Immature natural killer cell (primary cell): ENCODE measurements around the gene NAALADL1. TPM values are rescaled to one million over a fixed set of nuclear protein-coding genes. Genes with fewer than 3 reads are reported as not detected.

Source experiments
- DNase-seq, 3 donors: peaks; one replicate each; pipeline ENCODE4 v3.0.0; 2022; ENCODE audit warnings: mixed read lengths in 1 of 3
- H3K27ac Mint-ChIP-seq, 6 donors: one replicate each; pipeline ENCODE4 v1.8.0; 2020; ENCODE audit warnings: mixed read lengths in 6 of 6, mild to moderate bottlenecking in 5 of 6, inconsistent platforms in 4 of 6, moderate library complexity in 3 of 6
- H3K27me3 Mint-ChIP-seq, 3 donors: one replicate each; pipeline ENCODE4 v1.8.0; 2020 to 2021; ENCODE audit warnings: low read depth in 3 of 3, mild to moderate bottlenecking in 3 of 3, mixed read lengths in 3 of 3, moderate library complexity in 3 of 3, inconsistent platforms in 1 of 3
- H3K36me3 Mint-ChIP-seq, 3 donors: one replicate each; pipeline ENCODE4 v1.8.0; 2020; ENCODE audit warnings: mixed read lengths in 3 of 3, inconsistent platforms in 2 of 3, mild to moderate bottlenecking in 2 of 3
- H3K4me1 Mint-ChIP-seq, 2 donors: one replicate each; pipeline ENCODE4 v1.8.0; 2020; ENCODE audit warnings: inconsistent platforms in 2 of 2, mild to moderate bottlenecking in 2 of 2, mixed read lengths in 2 of 2, moderate library complexity in 1 of 2
- H3K4me3 Mint-ChIP-seq, 5 donors: one replicate each; pipeline ENCODE4 v1.8.0; 2020; ENCODE audit warnings: mild to moderate bottlenecking in 5 of 5, mixed read lengths in 5 of 5, inconsistent platforms in 3 of 5, moderate library complexity in 3 of 5
- H3K9me3 Mint-ChIP-seq, 6 donors: one replicate each; pipeline ENCODE4 v1.8.0; 2020; ENCODE audit warnings: mild to moderate bottlenecking in 6 of 6, mixed read lengths in 6 of 6, inconsistent platforms in 4 of 6, moderate library complexity in 3 of 6
- polyA plus RNA-seq, 3 donors: library from polyadenylated mRNA; unstranded; fragments of 300-500 nt; fragmentation: Illumina TruSeq; gene quantifications; one replicate each; pipeline ENCODE4 v1.2.3, GENCODE V29; 2021

Gene NAALADL1
- polyA plus RNA-seq, 3 donors from 2014 or later, result 64.4 to 103 (median 88.7) TPM

GRCh38 chr11:65055538-65055937 lies 2.8 kb downstream of the NAALADL1 start:
- no peak for DNase-seq
- no peaks in the 10 kb centered on the region for H3K9me3 Mint-ChIP-seq
- H3K36me3 Mint-ChIP-seq, result no peaks in the 10 kb centered on the region
- H3K27me3 Mint-ChIP-seq, result peaks cover 0 to 4% (median 3%) of the 10 kb centered on the region in 3 donors
- no peak overlapping the region for H3K27ac Mint-ChIP-seq
- no peaks in the 10 kb centered on the region for H3K4me1 Mint-ChIP-seq
- no peak overlapping the region for H3K4me3 Mint-ChIP-seq

DNA sequence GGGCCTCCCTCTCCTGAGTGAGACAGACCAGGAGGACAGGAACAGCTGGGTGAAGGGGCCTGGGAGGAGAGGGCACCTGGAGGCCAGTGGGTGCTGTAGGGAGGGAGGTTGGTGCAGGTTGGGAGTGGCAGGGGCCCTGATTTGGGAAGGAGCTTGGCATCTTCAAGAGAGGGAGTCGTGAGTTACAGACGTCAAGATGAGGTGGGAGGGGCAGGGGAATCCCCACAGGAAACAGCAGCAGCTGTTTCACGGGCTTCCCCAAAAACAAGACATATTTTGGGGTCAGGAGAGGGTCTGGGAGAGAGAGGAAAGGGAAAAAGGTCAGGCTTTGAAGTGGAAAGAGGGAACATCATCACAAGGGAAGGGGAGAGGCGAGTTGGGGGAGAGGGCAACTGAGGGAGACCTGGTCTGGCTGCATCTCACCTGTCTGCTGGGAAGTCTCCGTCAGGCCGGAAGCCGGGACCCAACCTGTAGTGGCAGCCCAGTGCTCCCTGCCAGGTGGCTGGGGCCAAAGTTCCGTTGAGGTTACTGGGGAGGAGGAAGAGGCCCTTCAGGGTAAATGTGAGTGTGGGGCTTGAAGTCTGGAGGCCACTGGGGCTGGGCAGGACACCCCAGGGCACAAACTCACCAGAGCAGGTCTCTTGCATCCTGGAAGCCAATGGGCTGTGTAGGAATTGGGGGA lies 4.4 kb downstream of the NAALADL1 start:
- no peak for DNase-seq
- Mint-ChIP-seq H3K27me3 (peaks cover 0 to 4% (median 3%) of the 10 kb centered on the region in 3 donors), H3K4me3 (no peak overlapping the region), H3K36me3 (no peaks in the 10 kb centered on the region), H3K4me1 (no peaks in the 10 kb centered on the region), H3K9me3 (no peaks in the 10 kb centered on the region), H3K27ac (peak overlapping the region in 2 of 6 donors; percentile 30 to 73)

DNA sequence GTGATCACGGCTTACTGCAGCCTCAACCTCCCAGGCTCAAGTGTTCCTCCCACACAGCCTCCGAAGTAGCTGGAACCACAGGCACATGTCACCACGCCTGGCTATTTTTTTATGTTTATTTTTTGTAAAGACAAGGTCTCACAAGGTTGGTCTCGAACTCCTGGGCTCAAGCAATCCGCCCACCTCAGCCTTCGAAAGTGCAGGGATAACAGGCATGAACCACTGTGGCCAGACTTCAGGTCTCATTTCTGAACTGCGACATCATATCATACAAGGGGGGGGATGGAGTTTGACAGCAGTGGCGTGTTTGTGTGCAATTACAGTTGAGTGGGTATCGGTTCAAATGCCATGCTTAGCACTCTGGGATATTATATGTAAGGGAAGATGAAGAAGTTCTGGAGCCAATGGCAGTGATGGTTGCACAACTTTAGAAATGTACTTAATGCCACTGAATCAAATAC lies 6.9 kb downstream of the NAALADL1 start:
- no peak overlapping the region for H3K27ac Mint-ChIP-seq
- H3K36me3 Mint-ChIP-seq, result no peaks in the 10 kb centered on the region
- peaks cover 19 to 20% of the 10 kb centered on the region in 2 donors for H3K4me1 Mint-ChIP-seq
- no peaks in the 10 kb centered on the region for H3K9me3 Mint-ChIP-seq
- no peak for DNase-seq
- H3K27me3 Mint-ChIP-seq, result peaks cover 3 to 7% (median 4%) of the 10 kb centered on the region in 3 donors
- no peak overlapping the region for H3K4me3 Mint-ChIP-seq

GRCh38 chr11:65047581-65048422 lies 10.6 kb downstream of the NAALADL1 start:
- Mint-ChIP-seq H3K4me1 (peaks cover 22 to 24% of the 10 kb centered on the region in 2 donors), H3K36me3 (peaks cover 0 to 4% (median 0%) of the 10 kb centered on the region in 3 donors), H3K27me3 (peaks cover 0 to 6% (median 3%) of the 10 kb centered on the region in 3 donors), H3K9me3 (no peaks in the 10 kb centered on the region), H3K27ac (peak overlapping the region; percentile 68 to 94 (median 88)), H3K4me3 (peak overlapping the region; percentile 85 to 98 (median 96))
- DNase-seq, result peak; percentile 25 to 36 (median 33)

- no peak for DNase-seq
- Mint-ChIP-seq H3K9me3 (no peaks in the 10 kb centered on the region), H3K27ac (no peak overlapping the region), H3K27me3 (peaks cover 0 to 6% (median 3%) of the 10 kb centered on the region in 3 donors), H3K4me3 (no peak overlapping the region), H3K4me1 (peaks cover 33 to 34% of the 10 kb centered on the region in 2 donors), H3K36me3 (peaks cover 0 to 4% (median 0%) of the 10 kb centered on the region in 3 donors)
These were observed 12.6 kb downstream of the NAALADL1 start for GRCh38 chr11:65045728-65046127.

DNA sequence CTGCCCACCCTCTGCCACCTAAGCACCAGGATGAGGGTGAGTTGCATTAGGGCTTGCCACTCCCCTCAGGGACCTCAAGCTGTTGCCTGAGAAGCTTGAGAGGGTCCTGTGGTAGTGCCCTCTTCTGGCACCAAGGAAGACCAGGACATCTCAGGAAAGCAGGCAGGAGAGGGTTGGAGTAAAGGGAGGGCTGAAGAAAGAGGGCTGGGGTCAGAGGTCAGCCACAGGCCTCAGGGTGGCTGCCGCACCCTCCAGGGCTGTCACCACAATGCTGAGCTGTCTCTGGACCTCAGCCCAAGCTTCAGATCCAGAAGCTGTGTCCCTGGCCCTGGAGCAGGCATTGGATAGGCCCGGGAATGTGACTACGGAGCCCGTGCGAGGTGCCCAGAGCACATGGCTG lies 13.3 kb downstream of the NAALADL1 start:
- Mint-ChIP-seq H3K9me3 (no peaks in the 10 kb centered on the region), H3K4me1 (peaks cover 37 to 38% of the 10 kb centered on the region in 2 donors), H3K27ac (no peak overlapping the region), H3K36me3 (peaks cover 0 to 4% (median 0%) of the 10 kb centered on the region in 3 donors), H3K4me3 (no peak overlapping the region), H3K27me3 (peaks cover 0 to 6% (median 3%) of the 10 kb centered on the region in 3 donors)
- no peak for DNase-seq

DNA sequence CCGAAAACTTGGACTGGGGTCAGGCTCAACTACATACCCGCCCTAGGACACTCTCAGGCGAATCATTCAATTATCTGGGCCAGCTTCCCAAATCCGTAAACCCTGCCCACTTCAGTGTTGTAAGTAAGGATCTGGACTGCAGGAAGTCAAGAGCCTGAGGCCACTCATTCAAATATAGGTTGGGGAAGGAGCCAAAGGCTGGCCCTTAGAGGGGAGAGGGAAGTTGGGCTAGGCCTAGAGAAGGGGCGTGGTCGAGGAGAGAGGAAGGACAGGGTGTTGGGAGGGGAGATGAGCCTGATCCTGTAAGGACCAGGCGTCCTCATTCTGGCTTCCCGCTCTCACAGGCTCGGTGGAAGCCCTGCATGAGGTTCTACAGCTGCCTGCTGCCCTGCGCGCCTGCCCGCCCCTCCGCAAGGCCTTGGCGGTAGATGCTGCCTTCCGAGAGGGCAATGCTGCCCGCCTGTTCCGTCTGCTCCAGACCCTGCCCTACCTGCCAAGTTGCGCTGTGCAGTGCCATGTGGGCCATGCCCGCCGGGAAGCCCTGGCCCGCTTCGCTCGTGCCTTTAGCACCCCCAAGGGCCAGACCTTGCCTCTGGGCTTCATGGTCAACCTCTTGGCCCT lies 14.4 kb downstream of the NAALADL1 start:
- Mint-ChIP-seq H3K4me3 (peak overlapping the region in 2 of 5 donors; percentile 32 to 36), H3K27ac (no peak overlapping the region), H3K27me3 (peaks cover 0 to 9% (median 4%) of the 10 kb centered on the region in 3 donors), H3K9me3 (no peaks in the 10 kb centered on the region), H3K4me1 (peaks cover 37 to 38% of the 10 kb centered on the region in 2 donors), H3K36me3 (peaks cover 0 to 4% (median 0%) of the 10 kb centered on the region in 3 donors)
- no peak for DNase-seq

DNA sequence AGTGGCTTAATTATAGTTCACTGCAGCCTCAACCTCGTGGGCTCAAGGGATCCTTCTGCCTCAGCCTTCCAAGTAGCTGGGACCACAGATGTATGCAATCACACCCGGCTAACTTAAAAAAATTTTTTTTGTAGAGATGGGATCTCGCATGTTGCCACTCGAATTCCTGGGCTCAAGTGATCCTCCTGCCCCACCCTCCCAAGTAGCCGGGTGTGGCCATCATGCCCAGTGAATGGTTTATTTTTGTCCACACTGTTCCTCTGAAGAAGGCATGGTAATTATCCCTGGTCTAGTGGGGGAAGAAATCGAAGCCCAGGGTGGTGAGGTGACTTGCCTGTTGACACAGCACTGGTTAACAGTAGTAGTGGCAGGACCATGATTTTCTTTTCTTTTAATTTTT lies 15.5 kb downstream of the NAALADL1 start:
- Mint-ChIP-seq H3K9me3 (no peaks in the 10 kb centered on the region), H3K27me3 (peaks cover 0 to 11% (median 4%) of the 10 kb centered on the region in 3 donors), H3K36me3 (peaks cover 0 to 4% (median 2%) of the 10 kb centered on the region in 3 donors), H3K27ac (no peak overlapping the region), H3K4me3 (peak overlapping the region; percentile 74 to 90 (median 84)), H3K4me1 (peaks cover 32 to 33% of the 10 kb centered on the region in 2 donors)
- DNase-seq, result no peak

DNA sequence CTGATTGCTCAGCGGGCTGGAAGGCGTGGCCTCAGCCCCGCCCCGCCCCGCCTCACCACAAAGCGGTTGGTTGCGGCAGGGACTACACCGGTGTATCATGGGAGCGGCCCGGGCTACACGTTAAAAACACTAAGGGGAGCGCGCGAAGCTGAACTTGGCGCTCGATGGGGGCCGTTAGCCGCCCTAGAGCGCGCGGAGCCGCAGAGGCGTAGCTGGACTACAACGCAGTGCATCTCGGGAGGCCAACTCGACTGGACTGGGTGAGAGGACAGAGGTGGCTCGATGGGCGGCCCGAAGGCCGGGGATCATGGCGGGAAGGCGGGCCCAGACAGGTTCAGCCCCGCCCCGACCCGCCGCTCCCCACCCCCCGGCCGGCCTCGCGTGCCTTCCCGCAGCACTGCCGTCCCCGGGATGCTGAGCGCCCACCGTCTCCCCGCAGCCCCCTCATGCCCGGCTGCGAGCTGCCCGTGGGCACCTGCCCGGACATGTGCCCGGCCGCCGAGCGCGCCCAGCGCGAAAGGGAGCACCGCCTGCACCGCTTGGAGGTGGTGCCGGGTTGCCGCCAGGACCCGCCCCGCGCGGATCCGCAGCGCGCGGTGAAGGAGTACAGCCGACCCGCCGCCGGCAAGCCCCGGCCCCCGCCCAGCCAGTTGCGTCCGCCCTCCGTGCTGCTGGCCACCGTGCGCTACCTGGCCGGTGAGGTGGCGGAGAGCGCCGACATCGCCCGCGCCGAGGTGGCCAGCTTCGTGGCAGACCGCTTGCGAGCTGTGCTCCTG lies 17.3 kb downstream of the NAALADL1 start, which contains the start of gene SAC3D1:
Gene SAC3D1 (plus strand): TSS at position 364 of the 776 bp plus-strand sequence. CDS start 83 bp downstream, at position 447.
- Mint-ChIP-seq H3K9me3 (no peaks in the 10 kb centered on the region), H3K27me3 (peaks cover 0 to 7% (median 1%) of the 10 kb centered on the region in 3 donors), H3K4me1 (peaks cover 14 to 16% of the 10 kb centered on the region in 2 donors), H3K36me3 (peaks cover 0 to 5% (median 4%) of the 10 kb centered on the region in 3 donors), H3K4me3 (peak within 1 kb of the TSS; percentile 90 to 95 (median 92)), H3K27ac (peak within 1 kb of the TSS; percentile 67 to 93 (median 89))
- peak; percentile 83 to 87 (median 87) for DNase-seq

DNA sequence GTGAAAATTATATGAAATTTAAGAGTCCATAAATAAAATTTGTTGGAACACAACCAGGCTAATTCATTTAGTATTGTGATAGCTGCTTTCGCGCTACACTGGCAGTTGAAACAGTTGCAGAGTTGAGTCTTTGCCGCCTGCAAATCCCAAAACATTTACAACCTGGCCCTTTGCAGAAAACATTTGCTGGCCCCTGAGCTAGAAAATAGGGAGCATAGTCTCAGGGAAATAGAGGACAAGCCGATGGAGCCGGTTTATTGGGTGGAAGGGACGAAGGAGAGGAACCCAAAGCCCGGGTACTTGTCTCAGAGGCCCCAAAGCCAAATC lies 17.9 kb downstream of the NAALADL1 start:
- no peak for DNase-seq
- H3K4me1 Mint-ChIP-seq, result peaks cover 13 to 16% of the 10 kb centered on the region in 2 donors
- peaks cover 0 to 7% (median 1%) of the 10 kb centered on the region in 3 donors for H3K27me3 Mint-ChIP-seq
- H3K36me3 Mint-ChIP-seq, result peaks cover 0 to 5% (median 4%) of the 10 kb centered on the region in 3 donors
- peak overlapping the region; percentile 90 to 95 (median 92) for H3K4me3 Mint-ChIP-seq
- no peaks in the 10 kb centered on the region for H3K9me3 Mint-ChIP-seq
- peak overlapping the region; percentile 67 to 93 (median 89) for H3K27ac Mint-ChIP-seq

DNA sequence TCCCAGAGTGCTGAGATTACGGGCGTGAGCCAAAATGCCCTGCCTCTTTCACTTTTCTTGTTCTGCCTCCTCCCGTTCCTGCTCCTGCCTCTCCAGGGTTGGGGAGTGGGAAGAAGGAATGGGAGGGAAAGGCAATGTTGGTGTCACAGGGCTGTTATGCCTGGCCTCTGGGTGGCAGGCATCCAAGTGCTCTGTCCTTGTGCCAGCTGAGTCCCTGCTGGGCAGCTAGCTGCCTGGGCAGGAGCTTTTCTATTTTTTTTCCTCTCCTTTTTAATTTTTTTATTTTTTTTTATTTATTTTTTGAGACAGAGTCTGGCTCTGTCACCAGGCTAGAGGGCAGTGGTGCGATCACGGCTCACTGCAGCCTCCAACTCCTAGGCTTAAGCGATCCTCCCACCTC lies 21.4 kb downstream of the NAALADL1 start:
- H3K27me3 Mint-ChIP-seq, result peaks cover 0 to 5% (median 1%) of the 10 kb centered on the region in 3 donors
- H3K4me3 Mint-ChIP-seq, result no peak overlapping the region
- DNase-seq, result no peak
- no peaks in the 10 kb centered on the region for H3K9me3 Mint-ChIP-seq
- H3K27ac Mint-ChIP-seq, result no peak overlapping the region
- peaks cover 0 to 10% (median 3%) of the 10 kb centered on the region in 3 donors for H3K36me3 Mint-ChIP-seq
- peaks cover 7 to 10% of the 10 kb centered on the region in 2 donors for H3K4me1 Mint-ChIP-seq

GRCh38 chr11:65035579-65035978 lies 22.8 kb downstream of the NAALADL1 start:
- H3K4me1 Mint-ChIP-seq, result peaks cover 1 to 3% of the 10 kb centered on the region in 2 donors
- H3K9me3 Mint-ChIP-seq, result no peaks in the 10 kb centered on the region

DNA sequence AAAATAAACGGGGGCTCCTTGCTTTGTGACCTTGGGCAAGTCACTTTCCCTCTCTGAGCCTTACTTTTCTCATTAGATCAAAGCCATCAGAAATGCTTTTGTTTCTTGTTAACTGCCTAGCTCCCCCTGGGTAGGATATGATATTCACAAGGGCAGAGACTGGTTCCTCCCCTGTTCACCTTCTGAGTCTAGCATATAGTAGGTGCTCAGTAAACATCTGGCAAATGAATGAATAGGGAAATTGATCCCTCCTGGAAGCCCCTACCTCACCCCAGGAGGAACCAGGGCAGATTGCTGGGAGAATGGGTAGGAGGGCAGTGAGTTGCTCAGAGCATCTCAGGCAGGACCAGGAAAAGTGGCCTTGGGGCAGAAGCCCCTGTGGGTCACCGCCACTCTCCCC lies 23.9 kb downstream of the NAALADL1 start:
- no peak for DNase-seq
- H3K9me3 Mint-ChIP-seq, result no peaks in the 10 kb centered on the region
- peaks cover 0 to 2% (median 0%) of the 10 kb centered on the region in 3 donors for H3K27me3 Mint-ChIP-seq
- H3K36me3 Mint-ChIP-seq, result peaks cover 0 to 10% (median 3%) of the 10 kb centered on the region in 3 donors
- no peak overlapping the region for H3K4me3 Mint-ChIP-seq
- no peak overlapping the region for H3K27ac Mint-ChIP-seq
- no peaks in the 10 kb centered on the region for H3K4me1 Mint-ChIP-seq

More at GRCh38 chr11:65035579-65035978, 22.8 kb downstream of the NAALADL1 start:
- no peak for DNase-seq
- Mint-ChIP-seq H3K36me3 (peaks cover 0 to 10% (median 3%) of the 10 kb centered on the region in 3 donors), H3K27me3 (peaks cover 0 to 5% (median 1%) of the 10 kb centered on the region in 3 donors), H3K27ac (no peak overlapping the region), H3K4me3 (no peak overlapping the region)
